AG20443 (cell line): ENCODE data around the gene C6orf141.

Experiments used
- DNase-seq: peaks from one replicate; pipeline ENCODE4 v3.0.0; 2012; ENCODE audit warnings: low spot score, mixed read lengths

C6orf141 gene

DNA sequence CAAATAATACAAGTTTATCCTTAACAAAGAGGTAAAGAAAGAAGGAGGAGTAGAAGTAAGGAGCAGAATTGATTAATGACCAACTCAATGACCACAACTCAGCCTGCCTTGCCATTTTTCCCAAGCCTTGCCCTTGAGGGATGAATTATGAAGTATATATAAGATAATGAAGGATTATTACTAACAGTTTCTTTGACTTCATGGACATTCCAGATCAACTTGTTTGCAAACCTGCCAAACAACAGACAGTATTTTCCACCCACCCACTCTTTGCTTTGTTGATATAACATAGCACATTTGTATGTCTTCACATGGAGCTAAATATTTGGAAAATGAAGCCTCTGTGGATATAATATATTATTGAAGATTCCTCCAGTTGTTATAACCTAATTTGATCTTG is 9.9 kb upstream of the C6orf141 start:
- DNase-seq: no peak

- DNase-seq: peak; percentile 19
Measured at GRCh38 chr6:49541210-49541724, 9.2 kb upstream of the C6orf141 start.

GRCh38 chr6:49541936-49542335 is 8.5 kb upstream of the C6orf141 start:
- DNase-seq: no peak

GRCh38 chr6:49543087-49543858 is 7.2 kb upstream of the C6orf141 start:
- no peak for DNase-seq

GRCh38 chr6:49546331-49546730 is 4.1 kb upstream of the C6orf141 start:
- DNase-seq: no peak

GRCh38 chr6:49548613-49549304 is 1.7 kb upstream of the C6orf141 start:
- DNase-seq: no peak

DNA sequence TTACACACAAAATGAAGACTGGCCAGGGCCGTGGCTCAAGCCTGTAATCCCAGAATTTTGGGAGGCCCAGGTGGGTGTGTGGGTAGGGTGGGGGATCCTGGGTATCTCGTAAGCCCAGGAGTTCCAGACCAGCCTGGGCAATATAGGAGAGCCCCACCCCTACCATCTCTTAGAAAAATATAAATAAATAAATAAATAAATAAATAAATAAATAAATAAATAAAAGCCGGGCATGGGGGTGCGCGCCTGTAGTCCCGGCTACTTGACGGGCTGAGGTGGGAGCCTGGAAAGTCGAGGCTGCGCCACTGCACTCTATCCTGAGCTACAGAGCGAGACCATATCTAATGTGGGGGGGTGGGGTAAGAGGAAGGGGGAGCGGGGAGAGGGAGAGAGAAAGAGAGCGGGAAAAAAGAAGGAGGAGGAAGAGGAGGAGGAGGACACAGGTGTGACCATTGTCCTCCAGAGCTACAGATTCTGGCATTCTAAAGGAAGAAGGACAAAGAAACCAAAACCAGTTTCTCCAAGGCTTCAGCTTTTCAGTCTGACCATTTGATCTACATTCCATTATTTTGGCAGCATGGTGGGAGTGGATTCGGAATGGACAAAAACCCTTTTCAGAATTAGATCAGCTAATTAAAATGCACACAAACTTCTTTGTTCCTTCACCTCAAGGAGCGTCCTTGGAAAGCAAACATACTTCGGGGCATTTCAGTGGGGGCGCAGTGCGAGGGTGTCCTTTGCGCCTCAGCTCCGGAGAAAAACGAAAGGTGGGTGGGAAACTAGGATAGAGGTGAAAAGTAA is 577 bp upstream of the C6orf141 start:
- no peak for DNase-seq

GRCh38 chr6:49551078-49551865 is 804 bp downstream of the C6orf141 start:
- DNase-seq: peak; percentile 30

GRCh38 chr6:49551866-49552129 is 1.3 kb downstream of the C6orf141 start:
- no peak for DNase-seq

GRCh38 chr6:49552596-49552995 is 2.1 kb downstream of the C6orf141 start:
- no peak for DNase-seq

DNA sequence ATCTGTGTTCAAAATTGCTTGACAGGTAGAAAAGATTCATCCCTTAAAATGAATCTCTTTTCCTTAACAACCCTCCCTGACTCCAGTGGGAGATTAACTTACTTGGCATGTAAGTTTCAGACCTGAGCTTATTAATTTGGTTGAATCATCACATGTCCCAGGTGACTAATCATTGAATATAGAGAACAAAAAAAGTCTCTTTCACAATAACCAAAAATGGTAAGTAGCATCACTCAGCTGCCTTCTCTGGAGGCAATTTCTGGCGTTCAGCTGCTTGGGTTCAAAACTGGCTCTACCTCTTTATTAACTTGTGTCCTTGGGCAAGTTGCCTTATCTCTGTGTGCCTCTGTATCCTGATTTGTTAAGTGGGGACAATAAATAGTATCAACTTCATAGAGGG is 2.9 kb downstream of the C6orf141 start:
- no peak for DNase-seq

DNA sequence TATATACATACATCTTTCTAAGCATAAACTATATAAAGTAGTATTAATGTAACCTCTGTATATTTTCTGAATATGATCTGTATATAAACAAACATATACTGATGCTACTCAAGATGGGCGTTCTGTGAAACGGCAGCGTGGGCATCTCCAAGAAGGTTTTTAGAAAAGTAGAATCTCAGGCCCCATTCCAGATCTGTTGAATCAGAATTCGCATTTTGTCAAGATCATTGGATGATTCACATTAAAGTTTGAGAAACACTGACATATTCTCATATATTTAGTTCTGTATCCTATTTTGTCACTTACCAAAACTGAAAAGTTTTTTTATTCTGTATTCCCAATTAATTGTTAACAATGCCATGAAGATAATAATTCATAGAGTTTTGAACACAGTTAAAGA is 5.5 kb downstream of the C6orf141 start:
- no peak for DNase-seq

DNA sequence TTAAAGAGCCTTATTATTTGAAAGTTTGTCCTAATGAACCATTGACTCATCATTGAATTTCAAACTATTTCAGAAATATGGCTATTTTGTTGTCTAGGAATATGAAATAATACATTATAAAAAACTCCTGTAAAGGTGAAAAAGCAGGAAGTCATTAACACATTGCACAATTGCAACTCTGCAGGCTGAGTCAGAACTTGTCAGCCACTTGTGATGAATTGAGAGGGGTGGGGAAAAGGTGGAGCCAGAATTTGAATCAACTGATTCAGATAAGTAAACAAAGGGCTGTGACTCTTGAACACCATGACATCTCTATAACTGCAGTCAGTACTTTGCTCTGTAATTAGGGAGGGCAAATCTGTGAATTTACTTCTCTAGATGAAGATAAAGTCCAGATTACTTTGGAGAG is 6.0 kb downstream of the C6orf141 start:
- peak; percentile 18 for DNase-seq

DNA sequence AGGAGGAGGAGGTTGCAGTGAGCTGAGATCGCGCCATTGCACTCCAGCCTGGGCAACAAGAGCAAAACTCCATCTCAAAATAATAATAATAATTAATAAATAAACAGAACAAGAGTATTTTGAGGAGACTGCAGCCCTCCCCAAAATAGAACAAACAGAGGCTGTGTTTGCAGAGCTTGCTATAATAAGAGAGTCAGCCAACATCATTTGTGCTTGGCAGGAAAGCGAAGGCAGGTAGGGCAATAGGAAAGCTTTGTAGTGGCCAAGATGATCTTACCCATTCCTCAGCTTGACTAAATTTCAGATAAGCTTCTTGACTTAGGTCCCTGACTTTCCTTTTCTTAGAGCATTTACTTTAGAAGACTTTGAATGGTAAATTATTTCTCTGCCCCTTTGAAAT is 6.7 kb downstream of the C6orf141 start:
- no peak for DNase-seq

- no peak for DNase-seq
Measured at GRCh38 chr6:49558238-49558637, 7.8 kb downstream of the C6orf141 start.

GRCh38 chr6:49563006-49563886 is 12.8 kb downstream of the C6orf141 start:
- no peak for DNase-seq

- DNase-seq: no peak
Measured at GRCh38 chr6:49564552-49564951, 14.1 kb downstream of the C6orf141 start.

DNA sequence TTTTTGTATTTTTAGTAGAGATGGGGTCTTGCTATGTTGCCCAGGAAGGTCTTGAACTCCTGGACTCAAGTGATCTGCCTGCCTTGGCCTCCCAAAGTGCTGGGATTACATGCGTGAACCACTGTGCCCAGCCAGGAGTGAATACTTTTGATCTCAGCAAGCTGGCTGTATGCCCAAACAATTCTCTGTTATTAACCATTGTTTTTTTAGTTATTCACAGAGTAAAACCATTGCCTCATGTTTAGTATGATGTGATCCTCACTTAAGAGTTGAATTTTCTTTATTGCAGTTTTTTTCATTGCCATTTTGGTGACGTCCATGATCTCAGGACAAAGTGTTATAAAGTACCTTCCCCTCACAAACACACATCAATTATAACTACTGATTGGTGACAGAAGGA is 14.8 kb downstream of the C6orf141 start:
- no peak for DNase-seq

- DNase-seq: no peak
Measured at GRCh38 chr6:49565855-49566254, 15.4 kb downstream of the C6orf141 start.

DNA sequence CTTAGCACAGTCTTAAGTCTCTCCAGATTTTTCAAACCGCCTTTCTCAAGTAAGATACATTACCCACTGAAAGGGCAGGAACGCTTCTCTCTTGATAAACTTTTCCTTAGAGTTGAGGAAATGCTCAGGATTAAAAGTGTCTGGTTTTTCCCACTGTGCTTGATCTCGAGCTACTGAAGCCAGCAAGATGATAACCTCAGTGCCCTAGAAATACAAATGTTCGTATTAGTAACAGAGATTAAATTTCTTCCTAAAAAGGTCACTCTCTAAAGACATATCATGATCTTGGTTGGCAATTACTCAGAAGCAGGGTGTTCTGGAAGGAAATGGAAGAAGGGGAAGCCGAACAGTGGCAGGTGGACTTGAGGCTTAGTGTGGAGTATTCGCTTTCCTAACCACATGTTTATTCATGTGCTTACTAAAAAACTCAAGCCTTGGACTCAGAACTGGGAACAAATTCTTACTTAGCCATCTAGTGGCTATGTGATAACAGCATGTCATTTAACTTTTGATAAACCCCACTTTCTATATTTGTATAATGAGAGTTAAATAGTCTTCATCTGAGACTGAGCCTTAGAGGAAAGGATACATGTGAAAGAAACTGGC is 20.1 kb downstream of the C6orf141 start:
- no peak for DNase-seq

- no peak for DNase-seq
Measured at GRCh38 chr6:49576618-49577017, 26.1 kb downstream of the C6orf141 start.
